Lower lobe of right lung (tissue), 2 donors: Measurements from ENCODE around the gene SLC39A5. TPM values are rescaled to one million over a fixed set of nuclear protein-coding genes. Genes with fewer than 3 reads are reported as not detected.

ENCODE experiments used
- ATAC-seq, 2 donors: fragments of 200-7000 bp; cut with Tn5 transposase; one replicate each; pipeline ENCODE4 v1.9.1; 2020 to 2022; ENCODE audit warnings: mild to moderate bottlenecking in 2 of 2, moderate library complexity in 2 of 2
- DNase-seq: peaks from one replicate; pipeline ENCODE4 v3.0.0-alpha.2; 2020
- H3K27ac ChIP-seq: fragments of 200-600 bp; one replicate; pipeline ENCODE4 v1.8.0; 2022
- H3K27me3 ChIP-seq: fragments of 200-600 bp; one replicate; pipeline ENCODE4 v1.8.0; 2022; ENCODE audit warnings: low read depth
- H3K36me3 ChIP-seq: fragments of 200-600 bp; one replicate; pipeline ENCODE4 v1.8.0; 2022; ENCODE audit warnings: mild to moderate bottlenecking
- H3K4me1 ChIP-seq: fragments of 200-600 bp; one replicate; pipeline ENCODE4 v1.8.0; 2022
- H3K4me3 ChIP-seq: fragments of 200-600 bp; one replicate; pipeline ENCODE4 v1.8.0; 2022; ENCODE audit warnings: mild to moderate bottlenecking
- H3K9me3 ChIP-seq: fragments of 200-600 bp; one replicate; pipeline ENCODE4 v1.8.0; 2022
- intact Hi-C: fragments of 100-400 bp; cut with DNase I; formaldehyde crosslinking; loops from one replicate; pipeline ENCODE4 v1.11.0; 2022
- total RNA-seq: library from RNA; stranded (reverse); fragmentation: NEBNext Ultra II Directional; extraction: Animal tissue kit (Norgen Biotek cat#: 25700); gene quantifications from one replicate; pipeline ENCODE4 v1.2.1, GENCODE V29; 2021
- TF ChIP-seq, protein P1 (sequence below): fragments of 200-600 bp; IDR thresholded peaks from one replicate; pipeline ENCODE4 v1.8.0; 2022; ENCODE audit warnings: antibody characterized with exemption, mild to moderate bottlenecking
- donor health status: DM: no; HTN: yes; CAD: no; lungs with severe emphysema.

Gene SLC39A5
- total RNA-seq, 1 donor from 2014 or later, result not detected

DNA sequence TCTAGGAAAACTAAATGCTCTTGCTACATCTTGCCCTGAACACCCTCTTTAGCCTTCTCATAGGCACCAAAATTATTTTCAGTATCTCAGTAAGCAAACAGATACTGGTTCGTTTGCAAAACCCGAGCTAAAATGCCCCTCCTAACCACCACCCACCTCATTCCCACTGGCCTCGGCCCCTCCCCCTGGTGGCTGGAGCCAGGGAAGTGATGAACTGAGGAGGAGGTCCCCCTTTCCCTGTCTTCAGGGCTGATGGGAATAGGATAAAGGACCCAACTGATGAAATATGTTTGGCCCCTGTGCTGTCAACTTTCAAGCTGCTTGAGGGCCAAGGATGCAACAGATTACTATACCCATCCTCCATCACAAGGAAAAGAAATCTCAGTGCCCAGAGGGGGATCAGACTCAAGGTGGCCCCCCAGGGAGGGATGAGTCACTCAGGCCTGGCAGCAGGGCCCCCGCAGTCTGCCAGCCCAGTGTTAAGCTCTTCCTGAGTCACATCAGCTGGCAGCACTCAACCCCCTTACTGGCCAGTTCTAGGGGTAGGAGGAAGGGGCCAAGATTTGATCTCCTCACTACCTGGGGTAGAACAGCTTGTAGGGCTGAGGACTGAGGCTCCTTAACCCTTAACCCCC, 26.6 kb downstream of the SLC39A5 start:
- Histone ChIP-seq H3K9me3 (no peaks in the 10 kb centered on the region), H3K27me3 (no peaks in the 10 kb centered on the region), H3K4me1 (peaks cover 31% of the 10 kb centered on the region), H3K36me3 (peaks cover 52% of the 10 kb centered on the region), H3K4me3 (no peak overlapping the region), H3K27ac (no peak overlapping the region)
- DNase-seq (no peak), ATAC-seq (no peak)
- TF ChIP-seq, protein P1, sequence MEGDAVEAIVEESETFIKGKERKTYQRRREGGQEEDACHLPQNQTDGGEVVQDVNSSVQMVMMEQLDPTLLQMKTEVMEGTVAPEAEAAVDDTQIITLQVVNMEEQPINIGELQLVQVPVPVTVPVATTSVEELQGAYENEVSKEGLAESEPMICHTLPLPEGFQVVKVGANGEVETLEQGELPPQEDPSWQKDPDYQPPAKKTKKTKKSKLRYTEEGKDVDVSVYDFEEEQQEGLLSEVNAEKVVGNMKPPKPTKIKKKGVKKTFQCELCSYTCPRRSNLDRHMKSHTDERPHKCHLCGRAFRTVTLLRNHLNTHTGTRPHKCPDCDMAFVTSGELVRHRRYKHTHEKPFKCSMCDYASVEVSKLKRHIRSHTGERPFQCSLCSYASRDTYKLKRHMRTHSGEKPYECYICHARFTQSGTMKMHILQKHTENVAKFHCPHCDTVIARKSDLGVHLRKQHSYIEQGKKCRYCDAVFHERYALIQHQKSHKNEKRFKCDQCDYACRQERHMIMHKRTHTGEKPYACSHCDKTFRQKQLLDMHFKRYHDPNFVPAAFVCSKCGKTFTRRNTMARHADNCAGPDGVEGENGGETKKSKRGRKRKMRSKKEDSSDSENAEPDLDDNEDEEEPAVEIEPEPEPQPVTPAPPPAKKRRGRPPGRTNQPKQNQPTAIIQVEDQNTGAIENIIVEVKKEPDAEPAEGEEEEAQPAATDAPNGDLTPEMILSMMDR, result no peak
- intact Hi-C loops, result no loop called here

DNA sequence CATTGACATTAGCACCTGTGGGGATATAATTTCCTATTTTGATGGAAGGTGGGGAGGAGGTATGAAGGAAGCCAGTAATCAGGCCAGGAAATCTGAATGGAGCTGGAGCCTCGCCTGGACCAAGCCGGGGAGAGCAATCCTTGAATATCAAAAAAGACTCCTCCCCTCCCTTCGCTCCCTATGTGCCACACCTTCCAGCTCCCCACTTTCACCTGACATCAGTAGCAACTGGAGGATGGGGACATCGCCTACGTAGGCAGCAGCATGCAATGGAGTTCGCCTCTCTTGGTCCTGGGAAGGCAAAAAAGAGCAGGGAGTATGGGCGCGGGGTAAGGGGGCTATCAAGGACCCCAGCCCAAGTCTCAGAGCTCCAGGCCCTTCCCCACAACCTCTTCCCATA, 27.2 kb downstream of the SLC39A5 start:
- peak overlapping the region; percentile 96 for H3K4me3 ChIP-seq
- no peaks in the 10 kb centered on the region for H3K27me3 ChIP-seq
- ATAC-seq (no peak), DNase-seq (no peak)
- peaks cover 31% of the 10 kb centered on the region for H3K4me1 ChIP-seq
- H3K27ac ChIP-seq, result no peak overlapping the region
- TF ChIP-seq, protein P1, result no peak
- intact Hi-C loops, result no loop called here
- H3K36me3 ChIP-seq, result peaks cover 46% of the 10 kb centered on the region
- no peaks in the 10 kb centered on the region for H3K9me3 ChIP-seq

DNA sequence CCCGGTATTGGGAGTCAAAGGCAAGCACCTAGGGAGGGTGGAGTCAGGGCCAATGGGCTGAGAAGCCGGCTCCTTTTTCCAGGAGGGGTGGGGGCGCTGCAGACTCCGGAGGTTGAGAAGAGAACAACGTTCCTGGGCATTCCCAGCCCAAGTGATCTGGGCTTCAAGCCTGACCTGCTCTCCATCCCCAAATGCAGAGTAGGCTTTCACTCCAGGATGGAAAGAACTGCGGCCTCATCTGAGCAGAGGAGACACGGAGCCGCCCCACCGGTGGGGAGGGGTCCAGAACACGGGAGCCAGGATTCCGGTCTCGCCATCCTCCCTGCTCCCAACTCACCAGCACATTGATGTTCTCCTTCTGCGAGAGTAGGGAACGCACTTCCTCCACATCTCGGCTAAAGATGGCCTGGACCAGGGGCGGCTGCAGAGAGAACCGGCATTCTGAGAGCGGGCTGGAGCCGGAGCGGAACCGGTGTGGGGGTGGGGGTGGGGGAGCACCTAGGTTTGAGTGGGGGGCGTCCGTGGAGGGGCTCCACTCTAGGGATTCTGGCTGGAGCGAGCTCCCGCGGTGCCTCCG, 27.7 kb downstream of the SLC39A5 start:
- peak; percentile 2 to 28 for ATAC-seq
- intact Hi-C loops, result no loop called here
- Histone ChIP-seq H3K27ac (peak overlapping the region; percentile 86), H3K9me3 (no peaks in the 10 kb centered on the region), H3K36me3 (peaks cover 41% of the 10 kb centered on the region), H3K4me3 (peak overlapping the region; percentile 96), H3K27me3 (no peaks in the 10 kb centered on the region), H3K4me1 (peaks cover 31% of the 10 kb centered on the region)
- TF ChIP-seq, protein P1, result no peak
- no peak for DNase-seq

DNA sequence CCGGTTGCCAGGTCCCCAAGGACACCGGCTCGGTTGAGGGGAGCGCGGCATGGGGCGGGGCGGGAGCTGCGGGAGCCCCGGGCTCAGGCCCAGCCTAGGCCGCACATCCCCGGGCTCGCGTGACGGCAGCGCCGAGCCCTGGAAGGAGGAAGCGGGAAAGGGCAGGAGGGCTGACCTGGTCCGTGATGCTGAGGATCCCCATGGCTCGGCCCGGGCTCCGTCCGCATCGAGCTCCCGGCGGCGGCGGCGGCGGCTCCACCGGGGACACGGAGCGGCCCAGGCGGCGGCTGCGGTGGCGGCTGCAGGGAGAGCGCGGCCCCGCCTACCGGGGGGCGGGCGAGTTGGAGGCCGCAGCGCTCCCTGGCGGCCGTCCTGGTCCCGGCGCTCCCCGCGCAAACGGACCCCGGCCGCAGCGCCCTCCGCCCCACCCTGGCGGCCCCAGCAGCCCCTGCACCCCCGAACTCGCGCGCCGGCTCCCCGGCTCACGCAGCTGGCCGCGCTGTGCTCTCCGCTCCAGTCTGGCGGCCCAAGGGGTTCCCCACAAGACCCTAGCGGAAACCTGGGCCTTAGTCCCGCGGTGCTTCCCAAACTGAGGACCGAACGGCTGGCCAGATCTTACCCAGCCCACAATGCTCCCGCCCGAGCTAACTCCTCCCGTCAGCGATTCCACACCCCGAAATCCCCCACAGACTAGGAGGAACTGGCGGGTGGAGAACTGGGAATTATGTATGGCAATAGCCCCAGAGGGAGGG, 28.4 kb downstream of the SLC39A5 start, which contains the start of gene ANKRD52:
ANKRD52 (minus strand) TSS at position 317 of the 752 bp plus-strand sequence; CDS start at position 202, 115 bp downstream.
- intact Hi-C loops, result no loop called here
- peak; percentile 98 for ATAC-seq
- no peaks in the 10 kb centered on the region for H3K9me3 ChIP-seq

DNA sequence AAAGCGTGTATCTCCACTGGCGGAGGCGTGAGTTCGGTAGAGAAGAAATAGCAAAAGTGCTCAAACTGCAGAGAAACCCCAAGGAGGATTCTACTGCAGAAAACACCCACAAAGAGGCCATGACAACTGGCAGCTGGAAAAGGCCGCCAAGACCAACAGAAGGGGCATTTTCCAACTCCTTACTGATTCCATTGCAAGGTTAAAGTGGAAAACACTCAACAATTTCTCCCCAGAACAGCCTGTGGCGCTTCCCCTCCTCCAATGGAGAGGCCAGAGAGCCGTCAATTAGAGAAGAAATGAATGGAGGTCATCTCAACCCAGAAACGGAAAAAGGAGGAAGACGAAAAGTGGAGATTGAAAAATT, 29.0 kb downstream of the SLC39A5 start:
- intact Hi-C loops, result no loop called here
- H3K27ac ChIP-seq, result peak overlapping the region; percentile 86
- peak overlapping the region; percentile 96 for H3K4me3 ChIP-seq
- H3K4me1 ChIP-seq, result peaks cover 31% of the 10 kb centered on the region
- TF ChIP-seq, protein P1, result no peak
- peaks cover 28% of the 10 kb centered on the region for H3K36me3 ChIP-seq
- DNase-seq (no peak), ATAC-seq (no peak)
- no peaks in the 10 kb centered on the region for H3K27me3 ChIP-seq
- H3K9me3 ChIP-seq, result no peaks in the 10 kb centered on the region

More for the DNA sequence above, 28.4 kb downstream of the SLC39A5 start, which contains the start of gene ANKRD52:
- Histone ChIP-seq H3K4me3 (peak within 1 kb of the TSS; percentile 96), H3K36me3 (peaks cover 34% of the 10 kb centered on the region), H3K27ac (peak within 1 kb of the TSS; percentile 86), H3K4me1 (peaks cover 31% of the 10 kb centered on the region), H3K27me3 (no peaks in the 10 kb centered on the region)
- TF ChIP-seq, protein P1, result peak; percentile 70
- peak; percentile 83 for DNase-seq
